Astrocyte (in vitro differentiated cells and primary cell): ENCODE data around the gene ZNF678. TPM values are rescaled to one million over a fixed set of nuclear protein-coding genes. Genes with fewer than 3 reads are reported as not detected.

Experiments used
- DNase-seq: peaks from one replicate; pipeline ENCODE4 v3.0.0-alpha.2; 2010; ENCODE audit warnings: low read depth
- FAIRE-seq: peaks from 2 replicates; lab custom pipeline; 2011; peaks lifted over from hg19 to GRCh38; lab: Jason Lieb, UNC
- H2AFZ ChIP-seq: 2 replicates; pipeline ENCODE4 v1.6.0; 2012; ENCODE audit warnings: low read depth, low read length, inconsistent platforms
- H3K27ac ChIP-seq: 2 replicates; pipeline ENCODE4 v1.5.1; 2011; ENCODE audit warnings: low read depth, low read length, inconsistent platforms
- H3K27me3 ChIP-seq: 2 replicates; pipeline ENCODE4 v1.6.0; 2011; ENCODE audit warnings: low read length, inconsistent platforms; ENCODE audit not compliant: insufficient read depth
- H3K36me3 ChIP-seq: 2 replicates; pipeline ENCODE4 v1.5.1; 2011; ENCODE audit warnings: low read length, inconsistent platforms; ENCODE audit not compliant: insufficient read depth
- H3K4me1 ChIP-seq: 2 replicates; pipeline ENCODE4 v1.5.1; 2011; ENCODE audit warnings: low read length, inconsistent platforms; ENCODE audit not compliant: insufficient read depth
- H3K4me2 ChIP-seq: 2 replicates; pipeline ENCODE4 v1.6.0; 2012; ENCODE audit warnings: low read length, inconsistent platforms
- H3K4me3 ChIP-seq: 2 replicates; pipeline ENCODE4 v1.5.1; 2011; ENCODE audit warnings: low read depth, mild to moderate bottlenecking, low read length, inconsistent platforms; ENCODE audit not compliant: insufficient read depth
- H3K79me2 ChIP-seq: 2 replicates; pipeline ENCODE4 v1.6.0; 2012; ENCODE audit warnings: mild to moderate bottlenecking, low read length, inconsistent platforms; ENCODE audit not compliant: insufficient read depth
- H3K9ac ChIP-seq: 2 replicates; pipeline ENCODE4 v1.6.0; 2012; ENCODE audit warnings: mild to moderate bottlenecking, low read length, inconsistent platforms
- H3K9me3 ChIP-seq: 2 replicates; pipeline ENCODE4 v1.5.1; 2012; ENCODE audit warnings: low read depth, mild to moderate bottlenecking, low read length, inconsistent platforms; ENCODE audit not compliant: insufficient read depth
- H4K20me1 ChIP-seq: 2 replicates; pipeline ENCODE4 v1.6.0; 2012; ENCODE audit warnings: low read length, inconsistent platforms; ENCODE audit not compliant: insufficient read depth
- H3K27ac Mint-ChIP-seq: one replicate; pipeline ENCODE4 v1.8.0; 2021; ENCODE audit warnings: mild to moderate bottlenecking, mixed read lengths; ENCODE audit not compliant: unreplicated experiment
- H3K27me3 Mint-ChIP-seq: one replicate; pipeline ENCODE4 v1.8.0; 2021; ENCODE audit warnings: low read depth, mixed read lengths; ENCODE audit not compliant: unreplicated experiment
- H3K36me3 Mint-ChIP-seq: one replicate; pipeline ENCODE4 v1.8.0; 2021; ENCODE audit warnings: low read depth, mixed read lengths; ENCODE audit not compliant: unreplicated experiment
- H3K4me1 Mint-ChIP-seq: one replicate; pipeline ENCODE4 v1.8.0; 2021; ENCODE audit warnings: low read depth, mixed read lengths; ENCODE audit not compliant: unreplicated experiment
- H3K4me3 Mint-ChIP-seq: one replicate; pipeline ENCODE4 v1.8.0; 2021; ENCODE audit warnings: mild to moderate bottlenecking, moderate library complexity, mixed read lengths; ENCODE audit not compliant: unreplicated experiment
- H3K9me3 Mint-ChIP-seq: one replicate; pipeline ENCODE4 v1.8.0; 2021; ENCODE audit warnings: mild to moderate bottlenecking, mixed read lengths; ENCODE audit not compliant: unreplicated experiment
- CTCF ChIP-seq: IDR thresholded peaks from 2 replicates; pipeline ENCODE4 v1.5.1; 2011; ENCODE audit warnings: low read depth, mild to moderate bottlenecking, inconsistent platforms, low read length, moderate library complexity; ENCODE audit not compliant: insufficient read depth
- EZH2 ChIP-seq: IDR thresholded peaks from 2 replicates; pipeline ENCODE4 v1.6.1; 2012; ENCODE audit warnings: mild to moderate bottlenecking, low read length, inconsistent platforms; ENCODE audit not compliant: insufficient read depth
- total RNA-seq: library from RNA; stranded (reverse); gene quantifications from 2 replicates; pipeline ENCODE4 v1.2.1, GENCODE V29; 2021

ZNF678 gene
- total RNA-seq, 1 donor from 2014 or later = 5.4 TPM

GRCh38 chr1:227607336-227607898 lies 44.1 kb downstream of the ZNF678 start:
- Mint-ChIP-seq H3K4me1 (no peaks in the 10 kb centered on the region), H3K4me3 (no peak overlapping the region), H3K27me3 (no peaks in the 10 kb centered on the region), H3K9me3 (peaks cover 21% of the 10 kb centered on the region), H3K27ac (no peak overlapping the region), H3K36me3 (peaks cover 20% of the 10 kb centered on the region)
- no peaks in the 10 kb centered on the region for H3K4me1 ChIP-seq
- no peaks in the 10 kb centered on the region for H4K20me1 ChIP-seq
- H3K9ac ChIP-seq = no peak overlapping the region
- no peaks in the 10 kb centered on the region for H3K27me3 ChIP-seq
- no peak overlapping the region for H3K27ac ChIP-seq
- H3K4me3 ChIP-seq = no peak overlapping the region
- no peak overlapping the region for H3K4me2 ChIP-seq
- DNase-seq (no peak), FAIRE-seq (no peak)
- H3K9me3 ChIP-seq = peaks cover 9% of the 10 kb centered on the region
- peaks cover 34% of the 10 kb centered on the region for H3K79me2 ChIP-seq
- H3K36me3 ChIP-seq = no peaks in the 10 kb centered on the region
- TF ChIP-seq EZH2 (no peak), CTCF (no peak)
- H2AFZ ChIP-seq = no peak overlapping the region

- H3K36me3 ChIP-seq = no peaks in the 10 kb centered on the region
- H3K9me3 Mint-ChIP-seq = peaks cover 31% of the 10 kb centered on the region
- H3K4me2 ChIP-seq = no peak overlapping the region
- H3K4me1 Mint-ChIP-seq = no peaks in the 10 kb centered on the region
- no peak for DNase-seq
- H3K27ac Mint-ChIP-seq = no peak overlapping the region
- TF ChIP-seq CTCF = no peak
- no peak for TF ChIP-seq EZH2
- H3K9ac ChIP-seq = no peak overlapping the region
- no peak overlapping the region for H3K27ac ChIP-seq
- no peak overlapping the region for H2AFZ ChIP-seq
- no peak overlapping the region for H3K4me3 ChIP-seq
- peaks cover 3% of the 10 kb centered on the region for H3K79me2 ChIP-seq
- no peaks in the 10 kb centered on the region for H3K4me1 ChIP-seq
- H4K20me1 ChIP-seq = peaks cover 5% of the 10 kb centered on the region
- no peak overlapping the region for H3K4me3 Mint-ChIP-seq
- H3K36me3 Mint-ChIP-seq = peaks cover 34% of the 10 kb centered on the region
- no peaks in the 10 kb centered on the region for H3K27me3 Mint-ChIP-seq
- no peak for FAIRE-seq
- no peaks in the 10 kb centered on the region for H3K27me3 ChIP-seq
- H3K9me3 ChIP-seq = peaks cover 9% of the 10 kb centered on the region
These were observed 49.3 kb downstream of the ZNF678 start for GRCh38 chr1:227612658-227613057.

- H3K4me3 Mint-ChIP-seq = no peak overlapping the region
- Histone ChIP-seq H3K36me3 (no peaks in the 10 kb centered on the region), H2AFZ (no peak overlapping the region), H3K4me3 (no peak overlapping the region), H3K4me1 (no peaks in the 10 kb centered on the region), H3K4me2 (no peak overlapping the region), H3K9ac (no peak overlapping the region), H4K20me1 (peaks cover 5% of the 10 kb centered on the region), H3K9me3 (peaks cover 13% of the 10 kb centered on the region), H3K27me3 (no peaks in the 10 kb centered on the region), H3K79me2 (peaks cover 10% of the 10 kb centered on the region), H3K27ac (no peak overlapping the region)
- no peaks in the 10 kb centered on the region for H3K27me3 Mint-ChIP-seq
- no peak overlapping the region for H3K27ac Mint-ChIP-seq
- H3K36me3 Mint-ChIP-seq = peaks cover 36% of the 10 kb centered on the region
- FAIRE-seq (no peak), DNase-seq (no peak)
- peaks cover 39% of the 10 kb centered on the region for H3K9me3 Mint-ChIP-seq
- TF ChIP-seq EZH2 (no peak), CTCF (no peak)
- H3K4me1 Mint-ChIP-seq = no peaks in the 10 kb centered on the region
These were observed 50.2 kb downstream of the ZNF678 start for GRCh38 chr1:227613526-227613925.
